Activated T-helper 1 cell treated with anti-CD3 and anti-CD28 coated beads, Interleukin-12 subunit alpha, Interleukin-12 subunit beta, Interleukin-2, Interleukin-4 antibody, amounts not matched to agents 30 ng/mL and 10 ng/mL and 1 ng/mL, durations not matched to agents 14 hours and 24 hours and 36 hours (primary cell): ENCODE results near the gene NEBL. TPM values are rescaled to one million over a fixed set of nuclear protein-coding genes. Genes with fewer than 3 reads are reported as not detected.

ENCODE experiments used
- DNase-seq: peaks from one replicate; pipeline ENCODE4 v3.0.0; 2021; ENCODE audit warnings: low spot score
- H3K27ac Mint-ChIP-seq: one replicate; pipeline ENCODE4 v1.8.0; 2021; ENCODE audit warnings: mild to moderate bottlenecking, mixed read lengths
- H3K27me3 Mint-ChIP-seq: one replicate; pipeline ENCODE4 v1.8.0; 2022; ENCODE audit warnings: mild to moderate bottlenecking, moderate library complexity, mixed read lengths; ENCODE audit not compliant: insufficient read depth
- H3K36me3 Mint-ChIP-seq: one replicate; pipeline ENCODE4 v1.8.0; 2021; ENCODE audit warnings: low read depth, mixed read lengths
- H3K4me1 Mint-ChIP-seq: one replicate; pipeline ENCODE4 v1.8.0; 2021; ENCODE audit warnings: low read depth, mixed read lengths
- H3K4me3 Mint-ChIP-seq: one replicate; pipeline ENCODE4 v1.8.0; 2021; ENCODE audit warnings: mild to moderate bottlenecking, moderate library complexity, mixed read lengths
- H3K9me3 Mint-ChIP-seq: one replicate; pipeline ENCODE4 v1.8.0; 2021; ENCODE audit warnings: mixed read lengths
- intact Hi-C: fragments of 100-400 bp; cut with micrococcal nuclease; formaldehyde crosslinking; loops from one replicate; pipeline ENCODE4 v1.15.1; 2024
- total RNA-seq: library from RNA; stranded (reverse); gene quantifications from 2 replicates; pipeline ENCODE4 v1.2.3, GENCODE V29; 2022

NEBL gene
- total RNA-seq, 1 donor from 2014 or later, result 0.18 TPM

GRCh38 chr10:20877554-20877953 is 19.6 kb downstream of the NEBL start:
- H3K4me3 Mint-ChIP-seq, result no peak overlapping the region
- H3K4me1 Mint-ChIP-seq, result no peaks in the 10 kb centered on the region
- no peaks in the 10 kb centered on the region for H3K9me3 Mint-ChIP-seq
- no peaks in the 10 kb centered on the region for H3K36me3 Mint-ChIP-seq
- H3K27ac Mint-ChIP-seq, result no peak overlapping the region
- intact Hi-C loops, result no loop called here
- DNase-seq, result no peak
- no peaks in the 10 kb centered on the region for H3K27me3 Mint-ChIP-seq

GRCh38 chr10:20874261-20874660 is 22.9 kb downstream of the NEBL start:
- Mint-ChIP-seq H3K9me3 (no peaks in the 10 kb centered on the region), H3K27me3 (no peaks in the 10 kb centered on the region), H3K4me1 (no peaks in the 10 kb centered on the region), H3K27ac (no peak overlapping the region), H3K4me3 (no peak overlapping the region), H3K36me3 (no peaks in the 10 kb centered on the region)
- intact Hi-C loops, result no loop called here
- no peak for DNase-seq

GRCh38 chr10:20871970-20872369 is 25.1 kb downstream of the NEBL start:
- Mint-ChIP-seq H3K27me3 (no peaks in the 10 kb centered on the region), H3K4me1 (no peaks in the 10 kb centered on the region), H3K27ac (no peak overlapping the region), H3K9me3 (no peaks in the 10 kb centered on the region), H3K4me3 (no peak overlapping the region), H3K36me3 (no peaks in the 10 kb centered on the region)
- intact Hi-C loops, result no loop called here
- no peak for DNase-seq

- intact Hi-C loops, result no loop called here
- Mint-ChIP-seq H3K9me3 (no peaks in the 10 kb centered on the region), H3K27ac (no peak overlapping the region), H3K4me1 (no peaks in the 10 kb centered on the region), H3K4me3 (no peak overlapping the region), H3K36me3 (no peaks in the 10 kb centered on the region), H3K27me3 (no peaks in the 10 kb centered on the region)
- no peak for DNase-seq
Observed at GRCh38 chr10:20870834-20871233, 26.3 kb downstream of the NEBL start.

- Mint-ChIP-seq H3K4me3 (no peak overlapping the region), H3K4me1 (no peaks in the 10 kb centered on the region), H3K27ac (no peak overlapping the region), H3K27me3 (peaks cover 2% of the 10 kb centered on the region), H3K36me3 (no peaks in the 10 kb centered on the region), H3K9me3 (no peaks in the 10 kb centered on the region)
- intact Hi-C loops, result no loop called here
- no peak for DNase-seq
Observed at GRCh38 chr10:20863008-20863407, 34.1 kb downstream of the NEBL start.

GRCh38 chr10:20858292-20859124 is 38.6 kb downstream of the NEBL start:
- Mint-ChIP-seq H3K36me3 (no peaks in the 10 kb centered on the region), H3K4me3 (no peak overlapping the region), H3K9me3 (no peaks in the 10 kb centered on the region), H3K4me1 (no peaks in the 10 kb centered on the region), H3K27me3 (peaks cover 2% of the 10 kb centered on the region), H3K27ac (no peak overlapping the region)
- DNase-seq, result no peak
- intact Hi-C loops, result no loop called here

- no peaks in the 10 kb centered on the region for H3K9me3 Mint-ChIP-seq
- intact Hi-C loops, result no loop called here
Observed at GRCh38 chr10:20856484-20856883, 40.6 kb downstream of the NEBL start.

GRCh38 chr10:20855398-20856038 is 41.6 kb downstream of the NEBL start:
- Mint-ChIP-seq H3K27ac (no peak overlapping the region), H3K4me3 (no peak overlapping the region), H3K27me3 (no peaks in the 10 kb centered on the region), H3K9me3 (no peaks in the 10 kb centered on the region), H3K4me1 (no peaks in the 10 kb centered on the region), H3K36me3 (no peaks in the 10 kb centered on the region)
- DNase-seq, result no peak
- intact Hi-C loops, result no loop called here

More at GRCh38 chr10:20856484-20856883, 40.6 kb downstream of the NEBL start:
- no peak overlapping the region for H3K27ac Mint-ChIP-seq
- DNase-seq, result no peak
- no peaks in the 10 kb centered on the region for H3K36me3 Mint-ChIP-seq
- no peak overlapping the region for H3K4me3 Mint-ChIP-seq
- no peaks in the 10 kb centered on the region for H3K4me1 Mint-ChIP-seq
- H3K27me3 Mint-ChIP-seq, result no peaks in the 10 kb centered on the region

- Mint-ChIP-seq H3K9me3 (no peaks in the 10 kb centered on the region), H3K27ac (no peak overlapping the region), H3K4me1 (no peaks in the 10 kb centered on the region), H3K4me3 (no peak overlapping the region), H3K36me3 (no peaks in the 10 kb centered on the region), H3K27me3 (no peaks in the 10 kb centered on the region)
- DNase-seq, result no peak
- intact Hi-C loops, result no loop called here
Observed at GRCh38 chr10:20853276-20853675, 43.8 kb downstream of the NEBL start.

GRCh38 chr10:20852303-20852702 is 44.8 kb downstream of the NEBL start:
- Mint-ChIP-seq H3K27ac (no peak overlapping the region), H3K27me3 (no peaks in the 10 kb centered on the region), H3K4me1 (no peaks in the 10 kb centered on the region), H3K4me3 (no peak overlapping the region), H3K36me3 (no peaks in the 10 kb centered on the region), H3K9me3 (no peaks in the 10 kb centered on the region)
- intact Hi-C loops, result no loop called here
- DNase-seq, result no peak

GRCh38 chr10:20847512-20847911 is 49.6 kb downstream of the NEBL start:
- no peaks in the 10 kb centered on the region for H3K27me3 Mint-ChIP-seq
- H3K4me3 Mint-ChIP-seq, result no peak overlapping the region
- no peak for DNase-seq
- H3K9me3 Mint-ChIP-seq, result no peaks in the 10 kb centered on the region
- intact Hi-C loops, result no loop called here
- no peaks in the 10 kb centered on the region for H3K36me3 Mint-ChIP-seq
- H3K27ac Mint-ChIP-seq, result no peak overlapping the region
- H3K4me1 Mint-ChIP-seq, result no peaks in the 10 kb centered on the region

- Mint-ChIP-seq H3K36me3 (no peaks in the 10 kb centered on the region), H3K27ac (no peak overlapping the region), H3K4me3 (no peak overlapping the region), H3K9me3 (no peaks in the 10 kb centered on the region), H3K27me3 (no peaks in the 10 kb centered on the region), H3K4me1 (no peaks in the 10 kb centered on the region)
- no peak for DNase-seq
- intact Hi-C loops, result no loop called here
Observed at GRCh38 chr10:20846263-20846662, 50.8 kb downstream of the NEBL start.

- Mint-ChIP-seq H3K9me3 (peaks cover 8% of the 10 kb centered on the region), H3K27me3 (no peaks in the 10 kb centered on the region), H3K4me1 (no peaks in the 10 kb centered on the region), H3K4me3 (no peak overlapping the region), H3K36me3 (no peaks in the 10 kb centered on the region), H3K27ac (no peak overlapping the region)
- DNase-seq, result no peak
- intact Hi-C loops, result no loop called here
Observed at GRCh38 chr10:20841419-20841818, 55.7 kb downstream of the NEBL start.
